HepG2 (cell line): Measurements from ENCODE around the gene SLC16A1. TPM values are rescaled to one million over a fixed set of nuclear protein-coding genes. Genes with fewer than 3 reads are reported as not detected.

Experiments used
- ATAC-seq: fragments of 200-7000 bp; cut with Tn5 transposase; 3 replicates; pipeline ENCODE4 v1.9.1; 2020; ENCODE audit warnings: mild to moderate bottlenecking, moderate library complexity
- BruUV-seq: library from RNA; stranded (reverse); fragments of 400-500 nt; replicated peaks from 2 replicates; lab custom pipeline; 2021; lab: Mats Ljungman, UMichigan
- CTCF ChIA-PET: fragments of 300-600 bp; formaldehyde crosslinking; extraction: SDS; loops from one replicate; lab custom pipeline; 2021; ENCODE audit warnings: low total read pairs, inconsistent platforms, low intra/inter-chr PET ratio; lab: Yijun Ruan, JAX
- POLR2A ChIA-PET: fragments of 350-600 bp; sonication (Branson Sonifier 250); formaldehyde crosslinking; loops from one replicate; lab custom pipeline; 2020; ENCODE audit warnings: antibody characterized with exemption, inconsistent platforms; lab: Yijun Ruan, JAX
- DNase-seq: peaks from one replicate; pipeline ENCODE4 v3.0.0-alpha.2; 2015; ENCODE audit warnings: low spot score
- FAIRE-seq: peaks from 3 replicates; lab custom pipeline; 2011; peaks lifted over from hg19 to GRCh38; lab: Jason Lieb, UNC
- H2AFZ ChIP-seq: one replicate; pipeline ENCODE4 v1.6.1; 2011; ENCODE audit warnings: low read length, inconsistent platforms
- H3K27ac ChIP-seq: fragments of 300-600 bp; 3 replicates; pipeline ENCODE4 v1.8.0; 2011; ENCODE audit warnings: mixed run types, mild to moderate bottlenecking, mixed read lengths, low read length, inconsistent platforms; ENCODE audit not compliant: insufficient read depth; ENCODE audit errors: extremely low read length
- H3K27me3 ChIP-seq, 2 experiments: fragments of 200-600 bp in 1 of 2; 2 replicates in 1 of 2; 3 replicates in 1 of 2; pipeline versions ENCODE4 v1.6.0 to v1.8.0; 2011; ENCODE audit warnings: low read length in 2 of 2, mild to moderate bottlenecking in 2 of 2, moderate library complexity in 2 of 2, inconsistent platforms in 1 of 2; ENCODE audit not compliant: insufficient read depth in 2 of 2, control insufficient read depth in 1 of 2
- H3K36me3 ChIP-seq, 2 experiments: fragments of 200-600 bp in 1 of 2; replicated peaks in 1 of 2; 2 replicates in 1 of 2; 3 replicates in 1 of 2; pipeline versions ENCODE4 v1.5.1 to v1.8.0; 2011; ENCODE audit warnings: low read length in 2 of 2, inconsistent platforms in 1 of 2; ENCODE audit not compliant: insufficient read depth in 2 of 2, control insufficient read depth in 1 of 2
- H3K4me1 ChIP-seq: 2 replicates; pipeline ENCODE4 v1.5.1; 2012; ENCODE audit warnings: low read length, inconsistent platforms; ENCODE audit not compliant: insufficient read depth
- H3K4me2 ChIP-seq: 2 replicates; pipeline ENCODE4 v1.6.0; 2011; ENCODE audit warnings: low read depth, low read length, inconsistent platforms
- H3K4me3 ChIP-seq, 3 experiments: fragments of 200-600 bp in 1 of 3; sonication (generic), shearing (Covaris generic) in 1 of 3; replicated peaks in 1 of 3; 2 replicates each; pipeline ENCODE4 v1.5.1; 2011 to 2016; ENCODE audit warnings: low read length in 3 of 3, inconsistent platforms in 2 of 3, low read depth in 2 of 3, mild to moderate bottlenecking in 2 of 3, control low read depth in 1 of 3, mixed read lengths in 1 of 3; ENCODE audit not compliant: insufficient read depth in 1 of 3
- H3K79me2 ChIP-seq: one replicate; pipeline ENCODE4 v1.6.1; 2011; ENCODE audit warnings: low read length, inconsistent platforms; ENCODE audit not compliant: insufficient read depth
- H3K9ac ChIP-seq: 2 replicates; pipeline ENCODE4 v1.6.0; 2011; ENCODE audit warnings: mild to moderate bottlenecking, low read depth, low read length, inconsistent platforms; ENCODE audit not compliant: insufficient read depth
- H3K9me3 ChIP-seq: 2 replicates; pipeline ENCODE4 v1.5.1; 2012; ENCODE audit warnings: mild to moderate bottlenecking, low read length
- H4K20me1 ChIP-seq: 2 replicates; pipeline ENCODE4 v1.6.0; 2011; ENCODE audit warnings: inconsistent platforms, mild to moderate bottlenecking, low read length, moderate library complexity; ENCODE audit not compliant: insufficient read depth
- CHD2 ChIP-seq: IDR thresholded peaks from 2 replicates; pipeline ENCODE4 v1.6.1; 2011; ENCODE audit warnings: low read depth, low read length, improper control_type of control experiment
- DNMT1 ChIP-seq: sonication (generic); formaldehyde crosslinking; IDR thresholded peaks from 2 replicates; pipeline ENCODE4 v1.5.1; 2020; ENCODE audit warnings: mild to moderate bottlenecking, missing genetic modification reagents
- HMGA1 ChIP-seq: sonication (generic); formaldehyde crosslinking; conservative IDR thresholded peaks from 2 replicates; pipeline ENCODE4 v1.4.0; 2020; ENCODE audit warnings: missing genetic modification reagents
- JARID2 ChIP-seq: sonication (generic); formaldehyde crosslinking; IDR thresholded peaks from 2 replicates; pipeline ENCODE4 v1.8.1; 2023; ENCODE audit warnings: missing genetic modification reagents, inconsistent platforms; ENCODE audit not compliant: insufficient replicate concordance
- KAT8 ChIP-seq: IDR thresholded peaks from 2 replicates; pipeline ENCODE4 v1.6.1; 2016; ENCODE audit warnings: missing genetic modification reagents, missing compliant biosample characterization
- MYNN ChIP-seq: sonication (generic); formaldehyde crosslinking; IDR thresholded peaks from 2 replicates; pipeline ENCODE4 v1.4.0; 2020; ENCODE audit warnings: mild to moderate bottlenecking, low read depth, missing genetic modification reagents
- PCBP2 ChIP-seq: fragments of 200-400 bp; formaldehyde crosslinking; optimal IDR thresholded peaks from 2 replicates; pipeline ENCODE3; 2018; ENCODE audit warnings: low read length, low read depth; ENCODE audit not compliant: poor library complexity, severe bottlenecking
- PRDM10 ChIP-seq: sonication (generic); formaldehyde crosslinking; IDR thresholded peaks from 2 replicates; pipeline ENCODE4 v1.4.0; 2020; ENCODE audit warnings: low read depth, missing genetic modification reagents
- RNF2 ChIP-seq: fragments of 450-650 bp; conservative IDR thresholded peaks from 2 replicates; pipeline ENCODE4 v1.6.1; 2016; ENCODE audit warnings: low read depth
- RORA ChIP-seq: sonication (generic); formaldehyde crosslinking; IDR thresholded peaks from 2 replicates; pipeline ENCODE4 v1.5.0; 2020; ENCODE audit warnings: mild to moderate bottlenecking, missing genetic modification reagents, moderate library complexity
- ZNF839 ChIP-seq: sonication (generic); formaldehyde crosslinking; IDR thresholded peaks from 2 replicates; pipeline ENCODE4 v1.4.0; 2020; ENCODE audit warnings: missing genetic modification reagents, mild to moderate bottlenecking, borderline replicate concordance
- WGBS: methylation state at CpG from one replicate; pipeline ENCODE4 v1.1.6; 2017; ENCODE audit warnings: low lambda C conversion rate; 5-methylcytosine and 5-hydroxymethylcytosine counted together
- in situ Hi-C: cut with HindIII; loops from 2 replicates; pipeline ENCODE4 v1.10.0; 2017; ENCODE audit warnings: low pct_unique_long_range_greater_than_20kb; ENCODE audit not compliant: extremely low pct_ligation_motif_present
- intact Hi-C: fragments of 100-400 bp; cut with micrococcal nuclease; formaldehyde crosslinking; loops from one replicate; pipeline ENCODE4 v1.10.0; 2022; ENCODE audit not compliant: unreplicated experiment
- polyA plus RNA-seq, 8 experiments: library from polyadenylated mRNA; depleted of rRNA in 3 of 8; stranded (reverse) in 7 of 8; unstranded in 1 of 8; fragments of >200 nt; fragmentation: Illumina TruSeq in 4 of 8; extraction: Trizol in 4 of 8; gene quantifications; 2 replicates each; pipeline versions ENCODE4 v1.2.1 to v1.2.3, GENCODE V29; 2011 to 2016; ENCODE audit warnings: low read depth in 4 of 8, missing spikeins in 1 of 8, mixed read lengths in 1 of 8; ENCODE audit not compliant: insufficient read depth in 1 of 8
- total RNA-seq, 5 experiments: library from RNA; depleted of rRNA; stranded (reverse); fragments of >200 nt; fragmentation: Illumina TruSeq; extraction: Trizol; gene quantifications; 2 replicates each; pipeline ENCODE4 v1.2.3, GENCODE V29; 2016; ENCODE audit warnings: low read depth in 1 of 5

SLC16A1 gene
- total and polyA plus RNA-seq, 2 of the 13 experiments (the other 11 are each of a cell fraction or from before 2014, with no cell fraction given), result 106 to 142 TPM

DNA sequence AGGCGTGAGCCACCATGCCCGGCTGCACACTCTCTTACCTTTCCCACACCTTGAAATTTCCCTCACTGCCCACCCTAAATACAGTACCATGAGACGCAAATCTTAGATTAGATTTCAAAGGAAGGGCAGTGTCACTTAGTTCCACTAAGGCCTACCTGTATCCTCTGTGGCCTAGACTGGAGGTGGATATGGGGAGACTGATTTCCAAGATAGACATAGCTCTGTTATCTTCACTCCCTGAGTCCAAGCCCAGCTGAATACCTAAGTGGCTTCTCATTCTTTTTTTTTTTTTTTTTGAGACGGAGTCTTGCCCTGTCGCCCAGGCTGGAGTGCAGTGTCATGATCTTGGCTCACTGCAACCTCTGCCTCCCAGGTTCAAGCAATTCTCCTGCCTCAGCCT is 89.0 kb downstream of the SLC16A1 start:
- H3K9me3 ChIP-seq, result no peaks in the 10 kb centered on the region
- in situ Hi-C loops (no loop called here), intact Hi-C loops (no loop called here)
- H3K4me3 ChIP-seq, result no peak overlapping the region
- H3K27ac ChIP-seq, result no peak overlapping the region
- FAIRE-seq (no peak), ATAC-seq (no peak), DNase-seq (no peak)
- H4K20me1 ChIP-seq, result no peaks in the 10 kb centered on the region
- H3K36me3 ChIP-seq, result no peaks in the 10 kb centered on the region
- no peak overlapping the region for H3K9ac ChIP-seq
- H3K4me1 ChIP-seq, result no peaks in the 10 kb centered on the region
- H3K27me3 ChIP-seq, result 0 out of 5 replicates have a peak, but pooled peaks cover 0 to 2% of the 10 kb centered on the region in 2 experiments
- CTCF ChIA-PET, result no interaction called here
- no peaks in the 10 kb centered on the region for H3K79me2 ChIP-seq
- no TSS peak for BruUV-seq
- TF ChIP-seq RORA (no peak), PCBP2 (no peak), RNF2 (no peak), CHD2 (no peak)
- POLR2A ChIA-PET, result no interaction called here
- H2AFZ ChIP-seq, result no peak overlapping the region
- 47% methylated on average over 5 of the region's 5 CpGs for WGBS
- H3K4me2 ChIP-seq, result no peak overlapping the region

GRCh38 chr1:112866151-112866550 is 89.8 kb downstream of the SLC16A1 start:
- H2AFZ ChIP-seq, result no peak overlapping the region
- no peaks in the 10 kb centered on the region for H3K79me2 ChIP-seq
- H3K4me3 ChIP-seq, result no peak overlapping the region
- no peak for ATAC-seq
- in situ Hi-C loops, result no loop called here
- no peak overlapping the region for H3K9ac ChIP-seq
- H3K27ac ChIP-seq, result no peak overlapping the region
- intact Hi-C loops, result no loop called here
- no peak overlapping the region for H3K4me2 ChIP-seq
- no peak for TF ChIP-seq PRDM10 (CRISPR knock-in tag)
- TF ChIP-seq MYNN (CRISPR knock-in tag), result no peak
- TF ChIP-seq DNMT1 (CRISPR knock-in tag), result no peak
- no peak for TF ChIP-seq ZNF839 (CRISPR knock-in tag)
- no peak for TF ChIP-seq JARID2 (CRISPR knock-in tag)
- no peak for TF ChIP-seq HMGA1 (CRISPR knock-in tag)
- no peak for TF ChIP-seq KAT8
- TF ChIP-seq, all 625 proteins: peak for 0
- 75% methylated on average over 2 of the region's 2 CpGs for WGBS
- no peak for DNase-seq
- FAIRE-seq, result no peak
- Histone ChIP-seq H3K9me3 (no peaks in the 10 kb centered on the region), H3K27me3 (no peaks in the 10 kb centered on the region), H4K20me1 (no peaks in the 10 kb centered on the region), H3K4me1 (no peaks in the 10 kb centered on the region), H3K36me3 (no peaks in the 10 kb centered on the region)
- CTCF ChIA-PET, result no interaction called here
- BruUV-seq, result no TSS peak
- POLR2A ChIA-PET, result no interaction called here
